ENCODE measurements around the gene S100A3. TPM values are rescaled to one million over a fixed set of nuclear protein-coding genes. Genes with fewer than 3 reads are reported as not detected.

S100A3 gene
- total RNA-seq, 1 experiment from 2014 or later = not detected

DNA sequence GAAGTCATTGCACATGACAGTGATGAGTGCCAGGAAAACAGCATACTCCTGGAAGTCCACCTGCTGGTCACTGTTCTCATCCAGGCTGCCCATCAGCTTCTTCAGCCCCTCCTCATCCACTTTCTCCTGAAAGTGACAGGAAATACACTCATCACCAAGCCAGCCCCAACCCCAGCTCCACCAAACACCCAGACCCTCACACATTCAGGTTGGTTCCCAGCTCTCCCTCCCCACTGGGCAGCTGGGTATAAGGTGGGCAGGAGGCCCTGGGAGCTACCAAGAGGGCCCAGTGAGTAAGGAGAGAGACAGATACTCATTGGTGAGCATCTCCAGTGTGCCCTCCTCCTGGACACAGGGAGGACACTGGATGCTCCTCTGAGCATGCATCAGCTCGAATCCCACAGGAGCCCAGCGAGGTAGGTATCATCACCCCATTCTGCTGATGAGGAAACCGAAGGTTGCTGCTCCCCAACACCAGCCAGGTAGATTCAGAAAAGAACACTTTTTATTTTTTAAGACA lies 12.5 kb upstream of the S100A3 start:
- no TSS peak for BruUV-seq (replicated peaks)
- H3K27me3 Mint-ChIP-seq (ENCODE audit: unreplicated experiment) = no peaks in the 10 kb centered on the region
- intact Hi-C loops (cut with micrococcal nuclease; ENCODE audit: unreplicated experiment) = no loop called here
- no peak for DNase-seq
- CTCF ChIA-PET = interaction anchor here (1.1 to 1.6 kb wide), 3 partner anchors 9 to 29 kb away, joined by 3 read pairs; no protein-coding TSS in a partner anchor
- no peak overlapping the region for H3K4me3 Mint-ChIP-seq (ENCODE audit: low read depth, unreplicated experiment)
- TF ChIP-seq, protein P1, sequence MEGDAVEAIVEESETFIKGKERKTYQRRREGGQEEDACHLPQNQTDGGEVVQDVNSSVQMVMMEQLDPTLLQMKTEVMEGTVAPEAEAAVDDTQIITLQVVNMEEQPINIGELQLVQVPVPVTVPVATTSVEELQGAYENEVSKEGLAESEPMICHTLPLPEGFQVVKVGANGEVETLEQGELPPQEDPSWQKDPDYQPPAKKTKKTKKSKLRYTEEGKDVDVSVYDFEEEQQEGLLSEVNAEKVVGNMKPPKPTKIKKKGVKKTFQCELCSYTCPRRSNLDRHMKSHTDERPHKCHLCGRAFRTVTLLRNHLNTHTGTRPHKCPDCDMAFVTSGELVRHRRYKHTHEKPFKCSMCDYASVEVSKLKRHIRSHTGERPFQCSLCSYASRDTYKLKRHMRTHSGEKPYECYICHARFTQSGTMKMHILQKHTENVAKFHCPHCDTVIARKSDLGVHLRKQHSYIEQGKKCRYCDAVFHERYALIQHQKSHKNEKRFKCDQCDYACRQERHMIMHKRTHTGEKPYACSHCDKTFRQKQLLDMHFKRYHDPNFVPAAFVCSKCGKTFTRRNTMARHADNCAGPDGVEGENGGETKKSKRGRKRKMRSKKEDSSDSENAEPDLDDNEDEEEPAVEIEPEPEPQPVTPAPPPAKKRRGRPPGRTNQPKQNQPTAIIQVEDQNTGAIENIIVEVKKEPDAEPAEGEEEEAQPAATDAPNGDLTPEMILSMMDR (IDR thresholded peaks at IDR 0.05; ENCODE audit: unreplicated experiment) = no peak
- peaks cover 16% of the 10 kb centered on the region for H3K4me1 Mint-ChIP-seq (ENCODE audit: low read depth, unreplicated experiment)
- H3K9me3 Mint-ChIP-seq (ENCODE audit: low read depth, unreplicated experiment) = no peaks in the 10 kb centered on the region
- peaks cover 15% of the 10 kb centered on the region for H3K36me3 Mint-ChIP-seq (ENCODE audit: insufficient read depth, unreplicated experiment)
- H3K27ac Mint-ChIP-seq (ENCODE audit: unreplicated experiment) = no peak overlapping the region

DNA sequence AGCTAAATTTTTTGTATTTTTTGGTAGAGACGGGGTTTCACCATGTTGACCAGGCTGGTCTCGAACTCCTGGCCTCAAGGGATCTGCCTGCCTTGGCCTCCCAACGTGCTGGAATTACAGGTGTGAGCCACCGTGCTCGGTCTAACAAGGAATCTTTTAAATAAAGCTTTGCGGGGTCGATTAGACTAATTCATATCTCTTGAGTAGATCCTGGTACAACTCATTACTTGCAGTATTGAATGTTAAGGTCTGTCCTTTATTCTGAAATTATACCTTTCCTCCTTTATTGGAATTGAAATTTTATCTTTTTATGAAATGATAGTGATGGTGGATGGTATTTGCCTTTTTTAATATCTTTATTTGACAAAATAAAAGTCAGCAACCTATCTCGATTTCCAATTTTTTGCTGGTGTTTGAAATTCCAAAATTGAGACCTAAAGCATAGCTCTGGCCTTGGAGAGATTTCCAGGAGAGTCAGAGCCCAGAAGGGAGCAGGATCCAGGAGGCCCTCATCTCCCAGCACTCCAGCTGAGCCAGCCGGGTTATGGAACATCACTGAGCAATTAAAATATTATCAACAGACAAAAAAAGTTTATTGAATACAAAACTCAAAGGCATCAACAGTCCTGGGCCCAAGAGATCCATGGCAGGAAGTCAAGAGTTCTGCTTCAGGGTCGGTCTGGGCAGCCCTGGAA lies 11.9 kb upstream of the S100A3 start:
- H3K27me3 Mint-ChIP-seq (ENCODE audit: unreplicated experiment) = no peaks in the 10 kb centered on the region
- BruUV-seq (replicated peaks) = no TSS peak
- peaks cover 9% of the 10 kb centered on the region for H3K36me3 Mint-ChIP-seq (ENCODE audit: insufficient read depth, unreplicated experiment)
- intact Hi-C loops (cut with micrococcal nuclease; ENCODE audit: unreplicated experiment) = no loop called here
- DNase-seq = no peak
- H3K9me3 Mint-ChIP-seq (ENCODE audit: low read depth, unreplicated experiment) = no peaks in the 10 kb centered on the region
- no peak overlapping the region for H3K27ac Mint-ChIP-seq (ENCODE audit: unreplicated experiment)
- peaks cover 10% of the 10 kb centered on the region for H3K4me1 Mint-ChIP-seq (ENCODE audit: low read depth, unreplicated experiment)
- TF ChIP-seq, protein P1 (IDR thresholded peaks at IDR 0.05; ENCODE audit: unreplicated experiment) = no peak
- H3K4me3 Mint-ChIP-seq (ENCODE audit: low read depth, unreplicated experiment) = no peak overlapping the region
- CTCF ChIA-PET = interaction anchor here (0.6 to 1.1 kb wide), 5 partner anchors 9 to 298 kb away, joined by 3 read pairs; no protein-coding TSS in a partner anchor

DNA sequence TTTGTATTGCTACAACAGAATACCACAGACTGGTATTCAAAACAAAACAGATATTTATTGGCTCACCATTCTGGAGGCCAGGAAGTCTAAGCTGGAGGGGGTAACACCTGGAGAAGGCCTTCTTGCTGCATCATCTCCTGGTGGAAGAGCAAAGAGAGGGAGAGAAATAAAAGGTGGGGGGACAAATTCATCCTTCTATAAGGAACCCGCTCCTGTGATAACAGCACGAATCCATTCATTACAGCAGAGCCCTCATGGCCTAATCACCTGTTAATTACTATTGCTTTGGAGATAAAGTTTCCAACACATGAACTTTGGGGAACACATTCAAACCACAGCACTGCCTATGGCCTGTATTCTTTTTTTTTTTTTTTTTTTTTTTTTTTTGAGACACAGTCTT lies 11.2 kb upstream of the S100A3 start:
- Mint-ChIP-seq H3K9me3 (ENCODE audit: low read depth, unreplicated experiment) (no peaks in the 10 kb centered on the region), H3K4me1 (ENCODE audit: low read depth, unreplicated experiment) (peaks cover 4% of the 10 kb centered on the region), H3K36me3 (ENCODE audit: insufficient read depth, unreplicated experiment) (peaks cover 2% of the 10 kb centered on the region), H3K27ac (ENCODE audit: unreplicated experiment) (no peak overlapping the region), H3K27me3 (ENCODE audit: unreplicated experiment) (no peaks in the 10 kb centered on the region), H3K4me3 (ENCODE audit: low read depth, unreplicated experiment) (no peak overlapping the region)
- intact Hi-C loops (cut with micrococcal nuclease; ENCODE audit: unreplicated experiment) = no loop called here
- TF ChIP-seq, protein P1 (IDR thresholded peaks at IDR 0.05; ENCODE audit: unreplicated experiment) = no peak
- DNase-seq = no peak
- BruUV-seq (replicated peaks) = no TSS peak
- CTCF ChIA-PET = interaction anchor here (0.7 to 1.1 kb wide), 3 partner anchors 45 to 298 kb away, joined by 3 read pairs; no protein-coding TSS in a partner anchor

DNA sequence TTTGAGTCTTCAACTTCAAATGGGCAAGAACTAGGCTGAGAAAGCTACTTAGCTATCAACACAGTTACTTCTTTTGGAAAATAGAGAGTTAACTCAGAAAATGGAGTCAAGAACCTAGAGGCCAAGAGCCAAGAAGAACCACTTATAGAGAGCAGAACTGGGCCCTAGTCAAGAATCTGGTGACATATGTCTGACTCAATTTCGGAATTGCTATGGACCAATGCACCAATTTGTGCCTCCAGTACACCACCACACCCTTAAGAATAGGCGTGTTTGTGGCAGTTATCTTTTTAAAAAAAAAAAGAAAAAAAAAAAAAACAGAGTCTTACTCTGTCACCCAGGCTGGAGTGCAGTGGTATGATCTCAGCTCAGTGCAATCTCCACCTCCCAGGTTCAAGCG lies 8.8 kb upstream of the S100A3 start:
- Mint-ChIP-seq H3K36me3 (ENCODE audit: insufficient read depth, unreplicated experiment) (no peaks in the 10 kb centered on the region), H3K27ac (ENCODE audit: unreplicated experiment) (no peak overlapping the region), H3K27me3 (ENCODE audit: unreplicated experiment) (no peaks in the 10 kb centered on the region), H3K4me1 (ENCODE audit: low read depth, unreplicated experiment) (peaks cover 12% of the 10 kb centered on the region), H3K9me3 (ENCODE audit: low read depth, unreplicated experiment) (no peaks in the 10 kb centered on the region), H3K4me3 (ENCODE audit: low read depth, unreplicated experiment) (no peak overlapping the region)
- TF ChIP-seq, protein P1 (IDR thresholded peaks at IDR 0.05; ENCODE audit: unreplicated experiment) = no peak
- BruUV-seq (replicated peaks) = no TSS peak
- intact Hi-C loops (cut with micrococcal nuclease; ENCODE audit: unreplicated experiment) = no loop called here
- CTCF ChIA-PET = no interaction called here
- no peak for DNase-seq

All from Calu3 (cell line).